KBM-7 (cell line): ENCODE measurements around the gene ABCB1.

Experiments used
- DNase-seq: peaks from one replicate; pipeline ENCODE4 v3.0.0-alpha.2; 2015
- in situ Hi-C: fragments of 300-500 bp; cut with MboI; formaldehyde crosslinking; loops from 2 replicates; pipeline ENCODE4 v1.14.3; 2020; ENCODE audit warnings: low sequenced_read_pairs, low pct_unique_long_range_greater_than_20kb, mixed read lengths

ABCB1 gene

GRCh38 chr7:87530126-87530525 lies 70.6 kb downstream of the ABCB1 start:
- in situ Hi-C loops: no loop called here

GRCh38 chr7:87528730-87529129 lies 72.0 kb downstream of the ABCB1 start:
- DNase-seq: no peak
- in situ Hi-C loops: no loop called here

More at GRCh38 chr7:87530126-87530525, 70.6 kb downstream of the ABCB1 start:
- no peak for DNase-seq

- in situ Hi-C loops: loop anchor here (25.0 kb wide), 1 partner anchor 206 kb away; no protein-coding TSS in a partner anchor
- DNase-seq: no peak
These were observed 81.9 kb downstream of the ABCB1 start for GRCh38 chr7:87518735-87519134.

GRCh38 chr7:87517891-87518290 lies 82.8 kb downstream of the ABCB1 start:
- DNase-seq: no peak
- in situ Hi-C loops: loop anchor here (25.0 kb wide), 1 partner anchor 206 kb away; no protein-coding TSS in a partner anchor

GRCh38 chr7:87517136-87517815 lies 83.4 kb downstream of the ABCB1 start:
- DNase-seq: no peak
- in situ Hi-C loops: loop anchor here (25.0 kb wide), 1 partner anchor 205 kb away; no protein-coding TSS in a partner anchor

- no peak for DNase-seq
- in situ Hi-C loops: loop anchor here (25.0 kb wide), 1 partner anchor 202 kb away; no protein-coding TSS in a partner anchor
These were observed 86.8 kb downstream of the ABCB1 start for GRCh38 chr7:87513735-87514335.

GRCh38 chr7:87512906-87513305 lies 87.8 kb downstream of the ABCB1 start:
- DNase-seq: no peak
- in situ Hi-C loops: loop anchor here (25.0 kb wide), 1 partner anchor 201 kb away; no protein-coding TSS in a partner anchor

GRCh38 chr7:87511510-87511909 lies 89.2 kb downstream of the ABCB1 start:
- in situ Hi-C loops: loop anchor here (25.0 kb wide), 1 partner anchor 199 kb away; no protein-coding TSS in a partner anchor
- no peak for DNase-seq

- DNase-seq: no peak
- in situ Hi-C loops: loop anchor here (25.0 kb wide), 1 partner anchor 198 kb away; no protein-coding TSS in a partner anchor
These were observed 90.2 kb downstream of the ABCB1 start for GRCh38 chr7:87510411-87510875.

GRCh38 chr7:87507446-87507845 lies 93.2 kb downstream of the ABCB1 start:
- in situ Hi-C loops: loop anchor here (25.0 kb wide), 1 partner anchor 195 kb away; no protein-coding TSS in a partner anchor
- peak; percentile 6 for DNase-seq

GRCh38 chr7:87506246-87507180 lies 94.2 kb downstream of the ABCB1 start:
- peak; percentile 11 for DNase-seq
- in situ Hi-C loops: loop anchor here (25.0 kb wide), 1 partner anchor 194 kb away; no protein-coding TSS in a partner anchor

- in situ Hi-C loops: loop anchor here (25.0 kb wide), 1 partner anchor 193 kb away; no protein-coding TSS in a partner anchor
- DNase-seq: no peak
These were observed 95.0 kb downstream of the ABCB1 start for GRCh38 chr7:87505557-87506245.

GRCh38 chr7:87505122-87505521 lies 95.6 kb downstream of the ABCB1 start:
- DNase-seq: no peak
- in situ Hi-C loops: loop anchor here (25.0 kb wide), 1 partner anchor 193 kb away; no protein-coding TSS in a partner anchor

- in situ Hi-C loops: no loop called here
- no peak for DNase-seq
These were observed 101.2 kb downstream of the ABCB1 start for GRCh38 chr7:87499494-87499893.

GRCh38 chr7:87498893-87499292 lies 101.8 kb downstream of the ABCB1 start:
- in situ Hi-C loops: no loop called here
- DNase-seq: no peak

GRCh38 chr7:87497482-87497881 lies 103.2 kb downstream of the ABCB1 start:
- in situ Hi-C loops: no loop called here
- DNase-seq: no peak

- no peak for DNase-seq
- in situ Hi-C loops: no loop called here
These were observed 105.3 kb downstream of the ABCB1 start for GRCh38 chr7:87495366-87495765.

- DNase-seq: no peak
- in situ Hi-C loops: no loop called here
These were observed 106.2 kb downstream of the ABCB1 start for GRCh38 chr7:87494454-87494853.
